Embryonic facial prominence (tissue), 1 donor: ENCODE data around the gene DGUOK.

ENCODE experiments used
- DNase-seq: peaks from one replicate; pipeline ENCODE4 v3.0.0-alpha.2; 2016; ENCODE audit errors: extremely low spot score

The DGUOK gene

DNA sequence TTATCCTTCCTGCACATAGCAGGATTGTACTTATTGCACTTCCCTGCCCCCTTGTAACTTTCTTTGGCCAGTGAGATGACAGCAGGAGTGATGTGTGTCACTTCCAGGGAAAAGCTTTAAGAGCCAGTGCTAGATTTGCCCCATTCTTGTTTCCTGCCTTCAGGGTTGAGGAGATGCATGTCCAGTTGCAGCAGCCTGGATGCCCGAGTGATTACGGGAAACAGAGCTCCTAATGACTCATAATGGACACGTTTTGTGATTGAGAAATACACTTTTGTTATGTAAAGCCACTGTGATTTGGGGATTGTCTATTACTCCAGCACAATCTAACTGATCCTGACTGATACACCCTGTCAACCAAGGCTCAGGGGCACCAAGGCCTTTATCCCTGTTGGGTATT lies 53.0 kb downstream of the DGUOK start:
- no peak for DNase-seq

GRCh38 chr2:73980566-73980965 lies 53.9 kb downstream of the DGUOK start:
- DNase-seq, result no peak

- DNase-seq, result no peak
These were observed 54.7 kb downstream of the DGUOK start for GRCh38 chr2:73981081-73982001.

- DNase-seq, result no peak
These were observed 55.5 kb downstream of the DGUOK start for GRCh38 chr2:73982140-73982617.

GRCh38 chr2:73983322-73984202 lies 56.9 kb downstream of the DGUOK start:
- no peak for DNase-seq

- DNase-seq, result no peak
These were observed 57.7 kb downstream of the DGUOK start, which contains the start of gene TET3 for GRCh38 chr2:73984203-73984921. TSS of gene TET3 (plus strand) at chr2:73984910. CDS start at chr2:73986404, 1,494 bp downstream.

GRCh38 chr2:73984922-73985307 lies 58.2 kb downstream of the DGUOK start:
- DNase-seq, result no peak

GRCh38 chr2:73985308-73986084 lies 58.8 kb downstream of the DGUOK start:
- no peak for DNase-seq

- no peak for DNase-seq
These were observed 59.5 kb downstream of the DGUOK start for GRCh38 chr2:73986085-73986681.

DNA sequence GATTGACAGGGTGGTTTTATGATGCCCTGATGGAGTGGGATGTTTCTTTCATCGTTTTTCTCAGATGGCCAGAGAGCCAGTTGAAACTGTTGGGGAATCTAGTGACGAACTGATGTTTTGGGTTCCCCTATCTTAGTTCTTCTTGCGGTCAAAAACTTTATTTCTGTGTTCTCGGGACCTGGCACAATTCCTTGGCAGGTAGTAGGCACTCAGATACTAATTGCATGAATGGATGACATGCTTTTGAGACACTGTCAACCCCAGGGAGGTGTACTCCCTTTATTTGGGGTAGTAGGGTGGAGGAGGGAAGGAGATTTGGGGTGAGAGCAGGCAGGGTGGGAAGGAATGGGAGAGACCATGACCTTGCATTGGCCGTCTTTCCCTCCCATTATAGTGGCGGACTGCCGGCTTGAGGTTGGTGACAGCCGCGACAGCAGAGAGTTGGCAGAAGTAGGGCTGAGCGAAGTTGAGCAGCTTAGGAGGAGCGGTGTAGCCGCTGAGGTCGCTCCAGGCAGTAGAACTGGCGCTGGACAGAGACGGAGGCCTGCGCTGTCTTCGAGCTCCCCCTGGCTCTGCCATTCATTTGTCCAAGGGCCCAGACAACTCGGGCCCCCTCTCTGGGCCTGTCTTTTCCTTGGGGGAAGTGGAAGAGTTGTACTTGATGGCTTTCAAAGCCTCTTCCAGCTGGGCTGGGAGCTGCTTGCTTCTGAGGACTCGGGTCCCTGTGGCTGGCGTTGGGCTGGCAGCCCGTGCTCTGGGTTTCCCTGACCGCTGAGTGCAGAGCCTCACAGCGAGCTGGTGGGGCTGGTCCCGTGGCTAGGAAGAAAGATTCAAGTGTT lies 60.6 kb downstream of the DGUOK start:
- DNase-seq, result no peak

DNA sequence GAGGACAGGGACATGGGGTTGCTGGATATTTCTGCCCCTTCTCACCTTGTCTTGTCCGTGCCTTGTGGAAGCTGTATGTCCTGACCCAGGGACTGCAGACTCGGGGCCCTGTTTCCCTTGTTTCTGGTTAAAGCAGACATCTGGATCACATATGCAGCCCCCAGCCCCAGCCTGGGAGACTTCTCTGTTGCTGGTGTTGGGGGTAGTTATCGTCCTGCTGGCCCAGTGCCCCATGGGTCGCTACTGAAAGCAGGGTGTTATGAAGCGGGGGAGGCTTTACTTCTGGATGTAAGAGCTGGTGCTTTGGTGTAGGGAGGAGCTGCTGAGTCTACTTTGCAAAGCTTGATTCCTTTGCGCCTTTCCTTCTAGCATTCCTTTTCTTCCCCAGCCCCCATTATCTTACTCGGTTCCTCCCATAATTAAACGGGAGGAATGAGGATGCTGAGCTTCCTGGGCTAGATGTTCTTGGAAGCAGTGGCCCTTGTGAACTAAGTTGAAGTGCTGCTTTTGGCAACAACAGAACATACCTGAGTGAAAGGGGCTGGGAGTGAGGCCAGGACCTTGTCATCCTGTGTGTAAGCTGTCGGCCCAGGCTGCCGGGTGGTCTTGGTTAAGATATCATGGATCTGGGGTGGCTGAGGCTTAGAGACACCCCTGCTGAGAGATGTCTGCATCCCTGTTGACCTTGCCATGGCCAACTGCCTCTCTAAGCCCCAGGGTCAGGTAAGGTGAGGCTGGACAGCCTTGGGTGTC lies 61.4 kb downstream of the DGUOK start:
- DNase-seq, result no peak

- DNase-seq, result no peak
These were observed 63.3 kb downstream of the DGUOK start for GRCh38 chr2:73989972-73990371.

DNA sequence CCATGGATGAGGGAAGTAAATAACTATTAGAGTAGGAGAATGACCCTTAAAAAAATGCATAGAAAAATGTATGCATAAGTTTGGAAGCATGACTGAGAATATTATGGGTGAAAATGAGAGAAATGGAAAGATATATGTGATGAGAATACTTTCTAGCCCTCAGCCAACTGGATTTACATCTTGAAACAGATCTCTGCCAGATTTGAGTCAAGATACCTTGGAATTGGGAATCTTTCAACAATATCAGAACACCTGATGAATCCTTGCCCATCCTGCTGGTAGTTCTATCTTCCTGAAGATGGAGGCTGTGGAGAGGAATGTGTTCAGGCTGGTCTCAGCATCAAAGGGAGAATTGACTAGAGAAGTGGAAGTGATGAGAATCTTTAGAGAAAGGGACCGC lies 63.9 kb downstream of the DGUOK start:
- no peak for DNase-seq

- no peak for DNase-seq
These were observed 65.4 kb downstream of the DGUOK start for GRCh38 chr2:73992036-73992435.

DNA sequence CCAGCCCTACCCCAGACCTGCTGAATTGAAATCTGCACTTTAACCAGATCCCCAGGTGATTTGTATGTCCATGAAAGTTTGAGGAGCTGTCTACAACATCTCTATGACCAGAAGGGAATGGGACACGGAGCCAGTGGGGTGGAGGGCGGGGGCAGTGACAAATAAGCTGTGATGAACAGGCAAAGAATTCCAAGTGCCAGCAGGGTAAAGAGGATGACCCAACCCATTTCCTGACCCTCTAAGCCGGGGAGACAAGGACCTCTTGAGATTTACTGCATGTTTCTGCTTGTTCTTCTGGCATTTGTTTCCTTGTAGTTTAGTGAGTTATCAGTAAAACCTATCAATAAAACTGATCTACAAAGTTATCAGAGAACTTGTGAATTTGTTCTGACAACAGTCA lies 66.7 kb downstream of the DGUOK start:
- no peak for DNase-seq

DNA sequence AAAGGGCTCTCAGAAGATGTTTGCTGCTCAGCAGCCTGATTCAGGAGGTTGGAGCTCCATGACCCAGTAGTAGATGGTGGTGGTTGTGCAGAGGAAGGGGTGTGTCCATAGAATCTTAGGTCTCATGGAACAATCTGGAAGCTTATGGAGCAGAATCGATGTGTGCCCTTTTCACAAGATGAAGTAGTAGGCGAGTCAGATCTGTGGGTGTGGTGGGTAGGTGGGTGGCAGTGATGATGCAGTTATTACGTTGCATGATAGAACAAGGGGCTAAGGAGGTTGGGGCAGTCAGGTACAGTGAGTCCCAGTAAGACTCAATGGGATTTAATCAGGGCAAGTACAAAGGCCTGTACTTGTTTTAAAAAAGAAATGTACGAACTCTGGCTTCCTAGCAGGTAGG lies 67.1 kb downstream of the DGUOK start:
- no peak for DNase-seq

- no peak for DNase-seq
These were observed 67.6 kb downstream of the DGUOK start for GRCh38 chr2:73994178-73994831.

GRCh38 chr2:73995810-73996209 lies 69.1 kb downstream of the DGUOK start:
- no peak for DNase-seq
